ENCODE measurements around the gene AQP12B.

AQP12B gene

GRCh38 chr2:240631548-240632305 lies 51.0 kb downstream of the AQP12B start:
- DNase-seq = no peak

DNA sequence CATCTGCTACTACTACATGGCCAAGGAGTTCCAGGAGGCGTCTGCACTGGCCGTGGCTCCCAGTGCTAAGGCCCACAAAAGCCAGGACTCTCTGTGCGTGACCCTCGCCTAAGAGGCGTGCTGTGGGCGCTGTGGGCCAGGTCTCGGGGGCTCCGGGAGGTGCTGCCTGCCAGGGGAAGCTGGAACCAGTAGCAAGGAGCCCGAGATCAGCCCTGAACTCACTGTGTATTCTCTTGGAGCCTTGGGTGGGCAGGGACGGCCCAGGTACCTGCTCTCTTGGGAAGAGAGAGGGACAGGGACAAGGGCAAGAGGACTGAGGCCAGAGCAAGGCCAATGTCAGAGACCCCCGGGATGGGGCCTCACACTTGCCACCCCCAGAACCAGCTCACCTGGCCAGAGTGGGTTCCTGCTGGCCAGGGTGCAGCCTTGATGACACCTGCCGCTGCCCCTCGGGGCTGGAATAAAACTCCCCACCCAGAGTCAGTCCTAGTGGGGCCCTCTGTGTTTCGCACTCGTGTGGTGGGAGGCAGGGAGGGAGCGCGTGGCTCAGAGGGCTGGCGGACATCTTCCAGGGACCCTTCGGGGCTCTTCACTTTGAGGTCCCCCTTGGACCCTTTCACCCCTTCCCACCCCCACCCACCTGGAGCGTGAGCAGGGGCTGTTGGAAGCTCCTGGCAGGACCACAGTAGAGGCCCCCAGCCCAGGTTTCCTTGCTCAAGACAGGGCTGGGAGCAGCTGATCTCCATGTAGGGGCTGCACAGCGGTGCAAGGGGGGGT lies 51.7 kb downstream of the AQP12B start:
- DNase-seq = no peak

GRCh38 chr2:240629968-240630770 lies 52.5 kb downstream of the AQP12B start:
- no peak for DNase-seq

DNA sequence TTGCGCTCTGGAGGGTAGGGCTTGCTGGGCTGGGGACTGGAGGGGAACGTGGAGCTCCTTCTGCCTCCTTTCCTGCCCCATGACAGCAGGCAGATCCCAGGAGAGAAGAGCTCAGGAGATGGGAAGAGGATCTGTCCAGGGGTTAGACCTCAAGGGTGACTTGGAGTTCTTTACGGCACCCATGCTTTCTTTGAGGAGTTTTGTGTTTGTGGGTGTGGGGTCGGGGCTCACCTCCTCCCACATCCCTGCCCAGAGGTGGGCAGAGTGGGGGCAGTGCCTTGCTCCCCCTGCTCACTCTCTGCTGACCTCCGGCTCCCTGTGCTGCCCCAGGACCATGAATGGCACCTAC lies 53.1 kb downstream of the AQP12B start:
- no peak for DNase-seq

GRCh38 chr2:240628808-240629618 lies 53.7 kb downstream of the AQP12B start:
- DNase-seq = no peak

DNA sequence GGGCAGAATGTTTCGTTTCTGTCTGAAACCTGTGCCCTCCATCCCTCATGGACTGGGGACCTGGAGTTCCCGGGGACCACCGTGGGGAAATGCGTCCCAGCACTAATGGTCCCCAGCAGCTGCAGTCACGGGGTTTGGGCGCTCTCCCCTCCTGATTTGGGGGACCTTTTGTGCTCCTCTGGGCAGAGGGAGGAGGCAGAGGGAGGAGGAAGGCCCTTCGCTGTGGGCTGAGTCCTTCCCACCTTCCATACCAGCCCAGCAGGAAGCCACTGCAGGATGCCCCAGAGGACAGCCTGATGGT lies 54.2 kb downstream of the AQP12B start:
- DNase-seq = no peak

DNA sequence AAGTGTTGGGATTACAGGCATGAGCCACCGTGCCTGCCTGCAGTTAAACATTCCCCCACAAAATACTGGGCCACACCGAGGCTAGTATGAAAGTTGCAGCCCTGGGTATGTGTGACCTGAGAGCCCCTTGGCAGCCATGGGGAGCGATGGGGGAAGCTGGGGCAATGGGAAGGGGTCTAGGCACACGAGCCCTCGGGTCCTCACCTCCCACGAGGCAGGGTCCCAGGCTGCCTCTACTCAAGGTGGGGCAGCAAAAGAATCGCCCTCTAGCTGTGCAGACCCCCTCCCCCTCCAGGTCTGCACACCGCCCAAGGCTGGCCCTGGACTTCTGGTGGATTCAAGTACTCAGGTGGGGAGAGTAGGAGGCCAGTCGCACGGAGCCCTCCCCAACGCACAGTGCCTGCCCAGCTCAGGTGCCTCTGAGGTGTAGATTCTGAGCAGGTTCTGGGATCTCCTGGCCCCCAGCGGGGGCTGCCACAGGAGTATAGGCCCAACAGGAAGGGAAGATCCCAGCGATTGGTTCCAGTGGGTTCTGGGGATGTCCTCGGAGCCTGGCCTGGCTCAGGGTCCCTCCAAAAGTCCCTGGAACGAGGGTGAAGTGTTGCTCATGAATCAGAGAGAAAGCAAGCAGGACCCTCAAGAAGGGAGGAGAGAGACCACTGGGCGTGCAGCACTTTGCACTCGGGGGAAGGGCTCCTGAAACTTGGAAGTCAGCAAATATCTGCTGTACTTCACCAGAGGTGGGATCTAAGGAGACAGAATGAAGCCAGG lies 54.8 kb downstream of the AQP12B start:
- no peak for DNase-seq

- no peak for DNase-seq
These were observed 56.0 kb downstream of the AQP12B start for GRCh38 chr2:240626531-240627300.

Data from COR-L47 (cell line).